ELR (cell line): ENCODE data around the gene MSANTD3.

Source experiments
- DNase-seq: peaks from one replicate; pipeline ENCODE4 v3.0.0-alpha.2; 2015; ENCODE audit warnings: low read depth

The MSANTD3 gene

DNA sequence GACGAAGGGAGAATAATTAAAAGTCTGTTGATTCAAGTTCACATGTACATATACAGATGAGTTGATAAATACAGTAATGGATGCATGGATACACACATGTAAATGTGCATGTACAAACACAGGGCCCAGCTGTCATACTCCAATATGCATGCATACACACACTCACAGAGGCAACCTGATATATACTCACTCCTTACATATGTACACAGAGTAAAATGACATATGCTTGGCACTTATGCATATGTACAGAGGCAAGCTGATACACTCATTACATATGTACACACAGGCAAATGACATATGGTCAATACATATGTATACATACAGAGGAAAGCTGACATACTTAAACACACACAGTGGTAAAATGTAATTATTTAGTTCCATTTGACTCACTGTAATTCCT, 38.8 kb downstream of the MSANTD3 start:
- DNase-seq = no peak

DNA sequence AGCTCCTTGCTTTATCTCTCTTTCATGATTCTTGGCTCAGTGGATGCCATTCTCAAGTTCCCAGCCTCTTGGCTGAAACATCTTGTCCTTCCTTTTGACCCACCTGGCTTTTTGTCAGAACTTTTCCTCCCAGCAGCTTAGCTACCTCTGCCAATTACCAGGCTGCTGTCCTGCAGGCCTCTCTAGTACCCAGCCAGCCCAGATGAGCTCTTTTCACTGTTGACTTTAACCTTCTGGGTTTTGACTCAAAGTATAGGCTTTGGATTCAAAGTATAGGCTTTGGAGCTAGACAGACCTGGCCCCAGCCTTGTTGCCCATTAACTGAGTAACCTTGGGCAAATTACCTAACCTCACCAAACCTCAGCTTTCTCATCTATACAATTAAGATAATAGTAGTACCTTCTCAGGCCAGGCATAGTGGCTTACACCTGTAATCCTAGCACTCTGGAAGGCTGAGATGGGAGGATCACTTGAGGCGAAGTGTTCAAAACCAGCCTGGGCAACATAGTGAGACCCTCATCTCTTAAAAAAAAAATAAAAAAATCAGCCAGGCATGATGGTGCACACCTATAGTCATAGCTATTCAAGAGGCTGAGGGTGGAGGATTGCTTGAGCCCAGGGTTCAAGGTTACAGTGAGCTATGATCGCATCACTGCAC, 39.4 kb downstream of the MSANTD3 start:
- no peak for DNase-seq

DNA sequence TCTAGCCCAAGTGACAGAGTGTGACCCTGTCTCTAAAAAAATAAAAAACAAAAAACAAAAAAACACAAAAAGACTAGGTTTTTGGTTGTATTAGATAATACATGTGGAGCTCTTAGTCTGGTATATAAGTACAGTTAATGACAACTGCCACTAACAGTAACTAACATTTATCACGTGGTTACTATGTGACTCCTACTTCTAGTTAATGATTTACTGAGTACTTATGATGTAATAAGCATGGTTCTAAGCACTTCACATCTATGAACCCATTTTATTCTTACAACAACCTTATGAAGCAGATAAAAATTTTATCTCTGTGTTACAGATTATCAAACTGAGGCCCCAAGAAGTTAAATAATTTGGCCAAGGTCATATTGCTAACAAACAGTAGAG, 39.9 kb downstream of the MSANTD3 start:
- no peak for DNase-seq

DNA sequence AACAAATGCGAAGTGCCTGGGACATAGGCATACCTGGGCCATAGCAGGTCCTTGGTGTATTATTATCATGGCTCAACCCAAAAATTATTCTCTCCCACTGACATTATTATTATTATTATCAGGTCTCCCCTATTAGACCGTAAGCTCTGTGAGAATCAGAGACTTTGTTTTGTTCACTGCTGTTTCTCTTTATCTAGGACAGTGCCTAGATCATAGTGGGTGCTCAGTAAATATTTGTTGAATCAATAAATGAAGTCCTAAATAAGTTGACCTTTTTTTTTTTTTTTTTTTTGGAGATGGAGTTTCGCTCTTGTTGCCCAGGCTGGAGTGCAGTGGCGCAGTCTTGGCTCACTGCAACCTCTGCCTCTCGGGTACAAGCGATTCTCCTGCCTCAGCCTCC, 41.1 kb downstream of the MSANTD3 start:
- DNase-seq = no peak

DNA sequence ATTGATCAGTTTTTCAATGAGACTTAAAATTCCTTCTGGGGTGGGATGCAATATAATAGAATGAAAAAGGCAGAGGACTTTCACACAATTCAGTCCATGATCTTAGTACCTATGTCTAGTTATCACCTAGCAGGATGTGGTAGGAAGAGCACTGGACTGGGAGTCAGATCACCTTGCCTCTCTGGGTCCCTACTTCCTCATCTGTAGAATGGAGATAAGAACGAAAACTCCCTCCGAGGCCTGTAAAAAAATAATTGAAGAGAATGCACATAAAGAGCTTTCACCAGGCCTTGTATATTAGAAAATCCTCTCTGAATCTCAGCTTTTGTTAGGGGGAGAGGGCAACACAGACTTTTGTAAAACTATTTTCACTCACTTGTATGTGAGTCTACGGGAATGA, 45.3 kb downstream of the MSANTD3 start:
- DNase-seq = no peak

DNA sequence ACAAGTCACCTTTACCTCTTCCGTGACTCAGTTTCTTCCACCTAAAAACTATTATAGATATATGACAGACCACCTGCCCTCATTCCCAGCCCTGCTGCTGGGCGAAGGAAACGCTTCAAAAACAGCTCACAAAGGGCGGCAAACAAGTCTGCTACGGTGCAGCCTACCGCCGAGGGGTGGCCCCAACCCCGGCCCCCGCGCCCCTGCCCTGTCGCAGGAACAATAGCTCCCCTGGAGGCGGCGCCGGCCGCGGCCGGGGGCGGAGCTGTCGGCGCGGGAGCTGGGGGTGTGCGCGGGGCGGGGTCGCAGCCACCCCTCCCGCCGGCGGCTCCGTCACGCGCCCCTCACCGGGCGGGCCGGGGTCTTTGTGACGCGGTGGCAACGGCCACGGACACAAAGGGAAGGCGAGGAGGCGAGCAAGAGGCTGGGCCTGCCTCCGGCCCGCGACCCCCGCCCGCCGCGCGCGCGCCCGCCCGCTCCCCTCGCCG, 45.9 kb downstream of the MSANTD3 start, which contains the start of gene TMEFF1:
TMEFF1 (plus strand) TSS at position 362 of the 488 bp plus-strand sequence. CDS start 396 bp downstream, outside the sequence.
- peak; percentile 61 for DNase-seq

DNA sequence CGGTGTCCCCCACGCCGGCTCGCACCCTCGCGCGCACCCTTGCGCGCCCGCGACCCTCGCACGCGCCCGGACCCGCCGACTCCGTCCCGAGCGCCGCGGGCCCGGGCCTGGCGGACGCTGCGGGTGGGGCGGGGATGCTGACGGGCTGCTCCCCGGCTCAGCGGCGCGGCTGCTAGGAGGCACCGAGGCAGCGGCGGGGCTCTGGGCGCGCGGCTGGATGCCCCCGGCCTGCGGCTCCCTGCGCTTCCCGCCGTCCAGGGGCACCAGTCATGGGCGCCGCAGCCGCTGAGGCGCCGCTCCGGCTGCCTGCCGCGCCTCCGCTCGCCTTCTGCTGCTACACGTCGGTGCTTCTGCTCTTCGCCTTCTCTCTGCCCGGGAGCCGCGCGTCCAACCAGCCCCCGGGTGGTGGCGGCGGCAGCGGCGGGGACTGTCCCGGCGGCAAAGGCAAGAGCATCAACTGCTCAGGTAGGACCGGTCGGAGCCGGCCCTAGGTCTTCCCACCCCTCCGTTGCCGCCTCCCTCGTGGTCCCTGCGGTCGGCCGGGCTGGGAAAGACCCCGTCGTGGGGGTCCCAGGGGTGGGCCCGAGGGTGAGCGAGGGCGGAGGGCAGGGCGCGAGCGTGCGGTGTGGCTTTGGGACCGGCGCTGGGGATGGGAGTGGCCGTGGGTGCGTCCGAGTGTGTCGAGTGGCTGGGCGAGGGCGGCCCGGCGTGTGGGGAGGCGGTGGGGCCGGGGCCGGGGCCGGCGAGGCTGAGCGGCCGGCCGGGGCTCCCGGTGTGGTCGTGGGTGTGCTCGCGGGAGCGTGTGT, 46.5 kb downstream of the MSANTD3 start:
- peak; percentile 63 for DNase-seq

DNA sequence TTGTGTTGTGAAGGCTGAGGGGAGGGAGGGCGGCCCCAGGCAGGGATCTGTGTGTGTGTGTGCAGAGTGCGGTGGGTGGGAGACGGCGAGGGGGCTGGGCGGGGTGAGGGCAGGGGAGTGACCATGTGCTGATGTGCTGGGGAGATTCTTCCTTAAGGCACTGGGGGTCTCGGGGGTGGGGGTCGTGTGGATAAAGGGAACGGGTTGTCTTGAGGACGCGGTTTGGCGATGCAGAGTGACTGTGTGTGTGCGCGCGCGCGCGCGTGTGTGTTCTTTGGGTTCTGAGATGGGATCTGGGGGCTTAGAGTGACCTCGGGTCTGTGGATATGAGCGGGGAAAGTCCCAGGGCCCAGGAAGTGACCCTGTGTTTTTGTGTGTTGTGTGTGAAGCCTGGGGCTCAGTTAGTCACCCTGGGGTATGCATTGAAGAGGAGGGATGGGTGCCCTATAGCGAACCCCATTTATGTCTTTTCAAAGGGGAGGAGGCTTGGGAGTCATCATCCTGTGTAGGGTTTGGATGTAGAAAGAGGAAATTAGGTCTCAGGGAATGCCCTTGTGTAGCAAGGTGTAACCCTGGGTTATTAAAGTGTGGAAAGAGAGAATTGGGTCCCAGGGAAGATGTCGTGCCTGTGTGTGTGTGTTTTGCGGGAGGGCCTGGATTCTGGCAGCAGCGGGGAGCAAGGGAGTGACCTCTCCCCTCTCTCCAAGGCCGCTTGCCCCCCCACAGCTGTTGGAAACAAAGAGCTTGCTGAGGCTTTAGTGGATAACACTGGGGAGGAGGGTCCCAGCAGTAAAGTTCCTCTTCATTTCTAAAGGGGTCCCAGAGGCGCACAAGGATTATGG, 47.4 kb downstream of the MSANTD3 start:
- DNase-seq = peak; percentile 61

DNA sequence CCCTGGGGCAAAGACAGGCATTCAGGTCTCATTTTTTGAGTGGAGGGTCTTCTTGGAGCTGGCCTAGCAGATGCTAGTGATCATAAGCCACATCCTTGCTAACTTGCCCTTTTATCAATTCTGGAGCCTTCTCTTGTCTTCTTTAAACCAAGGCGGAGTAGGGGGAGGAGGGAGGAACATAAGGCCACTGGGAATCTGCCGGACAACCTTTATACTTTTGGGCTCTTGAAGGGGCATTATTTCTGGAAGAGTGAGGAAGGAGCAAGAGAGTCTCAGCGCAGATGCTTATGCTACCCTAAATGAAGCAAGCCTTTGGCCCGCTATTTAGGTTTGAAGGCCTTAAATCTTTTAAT, 48.0 kb downstream of the MSANTD3 start:
- DNase-seq = no peak

DNA sequence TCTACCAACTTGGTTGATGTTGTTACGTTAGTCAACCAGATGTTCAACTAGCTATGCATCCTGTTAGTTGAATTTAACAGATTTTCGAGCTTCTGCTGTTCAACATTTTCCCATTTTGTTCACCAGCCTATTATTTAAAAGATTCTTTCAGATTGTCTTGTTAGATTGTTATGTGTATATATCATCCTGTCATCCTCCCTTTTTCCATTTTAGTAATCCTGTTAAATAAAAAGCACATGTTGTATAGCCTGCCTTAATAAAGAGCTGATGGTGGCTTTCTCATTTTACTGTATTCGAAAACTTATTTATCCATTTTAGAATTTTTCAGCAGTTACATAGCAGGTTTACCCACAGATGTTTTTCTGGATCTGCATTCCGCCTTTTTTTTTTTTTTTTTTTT, 50.3 kb downstream of the MSANTD3 start:
- no peak for DNase-seq

DNA sequence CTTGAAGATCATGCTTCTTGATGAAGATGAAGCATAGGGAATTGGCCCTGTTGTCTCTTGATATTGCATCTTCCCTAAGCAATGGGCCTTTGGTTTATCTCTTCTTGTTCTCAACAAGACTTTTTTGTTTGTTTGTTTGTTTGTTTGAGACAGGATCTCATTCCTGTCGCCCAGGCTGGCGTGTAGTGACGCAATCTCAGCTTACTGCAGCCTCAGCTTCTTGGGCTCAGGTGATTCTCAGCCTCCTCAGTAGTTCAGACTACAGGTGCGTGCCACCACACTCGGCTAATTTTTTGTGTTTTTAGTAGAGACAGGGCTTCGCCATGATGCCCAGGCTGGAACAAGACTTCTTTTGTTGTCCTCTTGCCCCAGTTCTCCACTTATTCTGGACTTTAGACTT, 51.2 kb downstream of the MSANTD3 start:
- no peak for DNase-seq

DNA sequence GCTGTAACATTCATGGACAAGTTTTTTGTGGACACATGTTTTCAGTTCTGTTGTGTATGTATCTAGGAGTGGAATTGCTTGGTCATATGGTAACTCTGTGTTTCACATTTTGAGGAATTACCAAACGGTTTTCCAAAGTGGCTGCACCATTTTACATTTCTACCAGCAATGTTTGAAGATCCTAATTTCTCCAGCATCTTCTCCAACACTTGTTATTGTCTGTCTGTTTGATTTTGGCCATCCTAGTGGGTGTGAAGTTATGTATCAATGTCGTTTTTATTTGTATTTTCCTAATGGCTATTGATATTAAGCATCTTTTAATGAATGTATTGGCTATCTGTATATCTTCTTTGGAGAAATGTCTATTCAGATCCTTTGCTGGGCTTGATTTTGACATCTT, 52.9 kb downstream of the MSANTD3 start:
- DNase-seq = no peak

DNA sequence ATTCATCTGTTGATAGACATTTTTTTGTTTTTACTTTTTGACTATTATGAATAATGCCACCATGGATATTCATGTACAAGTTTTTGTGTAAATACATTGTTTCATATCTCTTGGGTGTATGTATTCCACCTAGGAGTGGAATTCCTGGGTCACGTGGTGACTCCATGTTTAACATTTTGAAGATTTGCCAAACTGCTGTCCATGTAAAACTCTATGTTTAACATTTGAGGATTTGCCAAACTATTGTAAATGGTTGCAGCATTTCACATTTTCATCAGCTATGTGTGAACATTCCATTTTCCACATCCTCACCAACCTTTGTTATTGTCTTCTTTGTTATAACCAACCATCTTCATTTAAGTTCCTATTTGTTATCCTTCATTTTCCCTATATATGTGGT, 58.3 kb downstream of the MSANTD3 start:
- DNase-seq = no peak

DNA sequence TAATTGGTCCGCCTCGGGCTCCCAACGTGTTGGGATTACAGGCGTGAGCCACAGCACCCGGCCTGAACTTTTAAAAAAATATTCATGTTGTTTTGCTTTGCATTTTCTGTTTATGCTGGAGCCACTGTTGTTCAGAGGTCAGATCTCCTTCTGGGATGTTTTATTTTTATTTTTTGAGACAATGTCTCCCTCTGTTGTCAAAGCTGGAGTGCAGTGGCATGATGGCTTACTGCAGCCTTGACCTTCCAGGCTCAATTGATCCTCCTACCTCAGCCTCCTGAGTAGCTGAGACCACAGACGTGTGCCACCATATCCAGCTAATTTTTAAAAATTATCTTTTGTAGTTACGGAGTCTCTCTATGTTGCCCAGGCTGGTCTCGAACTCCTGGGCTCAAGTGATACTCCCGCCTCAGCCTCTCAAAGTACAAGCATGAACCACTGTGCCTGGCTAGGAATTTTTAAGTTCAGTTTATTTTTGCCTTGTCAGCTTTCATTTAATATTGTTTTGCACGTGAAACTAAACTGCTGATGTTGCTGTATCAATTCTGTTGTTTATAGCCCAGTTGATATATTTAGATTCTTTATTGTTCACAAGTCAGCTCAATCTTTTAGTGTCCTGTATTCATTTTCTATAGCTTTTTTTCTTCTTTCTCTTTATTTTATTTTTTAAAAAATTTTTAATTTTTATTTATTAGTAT, 59.7 kb downstream of the MSANTD3 start:
- DNase-seq = peak; percentile 15

DNA sequence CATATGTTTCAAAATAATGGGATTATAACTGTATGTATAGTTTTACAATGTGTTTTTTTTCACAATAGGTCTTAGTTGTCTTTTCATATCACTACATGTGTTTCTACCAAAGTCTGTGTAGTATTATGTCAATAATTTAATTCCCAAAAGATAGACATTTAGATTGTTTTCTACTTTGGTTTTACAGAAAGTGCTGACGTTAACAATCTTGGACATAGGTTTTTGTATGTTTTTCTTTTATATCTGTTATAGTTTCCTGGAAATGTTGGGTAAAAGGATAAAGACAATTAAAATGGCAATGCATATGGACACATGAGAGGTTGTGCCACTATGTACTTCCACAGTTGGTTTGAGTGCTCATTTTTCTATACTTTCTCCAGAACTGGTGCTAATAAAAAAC, 61.2 kb downstream of the MSANTD3 start:
- no peak for DNase-seq

DNA sequence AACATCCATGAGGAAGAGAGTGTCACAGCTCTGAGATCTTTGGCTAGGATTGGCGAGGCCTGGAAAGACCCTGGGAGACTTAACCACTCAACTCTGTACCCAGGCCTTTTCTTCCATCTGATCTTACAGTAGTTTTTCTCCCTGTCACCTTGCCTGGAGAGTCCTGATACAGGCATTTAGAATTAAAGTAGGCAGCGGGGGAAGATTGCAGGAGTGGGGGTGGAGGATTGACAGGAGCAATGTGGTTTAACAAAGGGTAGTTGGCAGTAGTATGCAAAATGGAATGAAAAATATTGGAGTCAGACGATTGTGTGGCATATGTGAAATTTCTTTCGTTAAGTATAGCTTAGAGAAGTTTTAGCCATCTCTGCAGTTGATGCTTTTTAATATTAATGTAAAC, 62.9 kb downstream of the MSANTD3 start:
- no peak for DNase-seq

DNA sequence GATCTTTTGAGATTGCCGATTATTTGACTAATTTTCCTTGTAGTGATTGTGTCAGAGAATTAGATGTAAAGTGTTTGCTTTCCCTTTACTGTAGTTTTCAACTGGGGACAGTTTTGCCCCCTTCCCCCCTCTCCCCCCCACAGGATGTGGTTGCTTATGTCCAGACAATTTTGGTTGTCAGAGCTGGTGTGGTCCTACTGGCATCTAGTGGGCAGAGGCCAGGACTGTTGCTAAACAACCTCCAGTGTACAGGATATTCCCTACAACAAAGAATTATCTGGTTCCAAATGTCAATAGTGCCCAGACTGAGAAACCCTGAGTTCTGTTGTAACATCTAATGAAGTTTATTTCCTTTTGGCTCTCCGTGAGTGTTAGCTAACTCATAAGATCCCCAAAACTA, 66.0 kb downstream of the MSANTD3 start:
- DNase-seq = peak; percentile 57

DNA sequence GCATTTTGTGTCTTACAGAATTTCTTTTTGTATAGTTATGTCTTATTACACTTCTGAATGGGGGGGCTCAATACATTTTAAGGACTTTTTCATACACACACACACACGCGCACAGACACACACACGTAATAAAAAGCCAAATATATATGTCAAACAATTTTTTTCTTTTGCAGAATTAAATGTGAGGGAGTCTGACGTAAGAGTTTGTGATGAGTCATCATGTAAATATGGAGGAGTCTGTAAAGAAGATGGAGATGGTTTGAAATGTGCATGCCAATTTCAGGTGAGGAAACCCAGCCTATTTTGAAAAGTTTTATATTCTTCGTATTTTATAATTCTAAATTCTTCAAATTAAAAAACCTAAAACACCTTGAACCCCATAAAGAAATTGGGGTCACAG, 71.6 kb downstream of the MSANTD3 start:
- DNase-seq = peak; percentile 62

DNA sequence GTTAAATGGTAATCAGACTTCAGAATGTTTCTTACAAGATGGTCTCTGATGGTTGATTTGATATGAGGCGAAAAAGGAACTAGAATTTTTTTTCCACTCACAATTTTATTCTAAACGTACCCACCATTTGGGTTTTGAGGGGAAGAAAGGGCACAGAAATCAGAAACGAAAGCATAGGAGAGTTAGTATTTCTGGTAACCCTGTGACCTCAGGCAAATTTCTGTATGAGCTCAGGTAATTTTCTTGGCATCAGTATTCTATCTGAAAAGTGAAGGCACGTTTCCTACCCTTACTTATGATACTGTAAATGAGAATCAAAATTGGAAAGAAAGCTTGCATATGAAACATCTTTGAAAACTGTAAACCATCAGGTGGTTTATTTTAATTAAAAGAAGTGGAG, 72.5 kb downstream of the MSANTD3 start:
- no peak for DNase-seq

DNA sequence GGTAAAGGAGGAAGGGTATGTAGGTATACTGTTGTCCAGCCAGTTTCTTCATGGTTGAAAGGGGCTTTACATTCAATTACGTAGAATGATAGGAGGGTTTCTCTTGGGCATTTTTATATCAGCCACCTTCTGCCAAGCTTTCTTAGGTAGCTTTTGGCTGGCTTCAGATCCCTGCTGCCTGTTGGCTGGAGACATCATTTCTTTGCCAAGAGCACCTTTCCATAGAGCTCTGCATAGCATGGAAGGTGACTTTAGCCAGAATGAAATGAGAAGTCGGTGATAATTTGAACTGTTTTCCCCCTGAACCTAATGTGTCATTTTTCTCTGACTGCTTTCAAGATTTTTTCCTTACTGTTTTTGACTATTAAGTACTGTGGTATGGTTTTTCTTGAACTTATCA, 72.9 kb downstream of the MSANTD3 start:
- DNase-seq = no peak
